ENCODE results near the gene NOX3. TPM values are rescaled to one million over a fixed set of nuclear protein-coding genes. Genes with fewer than 3 reads are reported as not detected.

NOX3 gene, protein sequence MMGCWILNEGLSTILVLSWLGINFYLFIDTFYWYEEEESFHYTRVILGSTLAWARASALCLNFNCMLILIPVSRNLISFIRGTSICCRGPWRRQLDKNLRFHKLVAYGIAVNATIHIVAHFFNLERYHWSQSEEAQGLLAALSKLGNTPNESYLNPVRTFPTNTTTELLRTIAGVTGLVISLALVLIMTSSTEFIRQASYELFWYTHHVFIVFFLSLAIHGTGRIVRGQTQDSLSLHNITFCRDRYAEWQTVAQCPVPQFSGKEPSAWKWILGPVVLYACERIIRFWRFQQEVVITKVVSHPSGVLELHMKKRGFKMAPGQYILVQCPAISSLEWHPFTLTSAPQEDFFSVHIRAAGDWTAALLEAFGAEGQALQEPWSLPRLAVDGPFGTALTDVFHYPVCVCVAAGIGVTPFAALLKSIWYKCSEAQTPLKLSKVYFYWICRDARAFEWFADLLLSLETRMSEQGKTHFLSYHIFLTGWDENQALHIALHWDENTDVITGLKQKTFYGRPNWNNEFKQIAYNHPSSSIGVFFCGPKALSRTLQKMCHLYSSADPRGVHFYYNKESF
- not detected for total RNA-seq
- polyA plus RNA-seq: not detected
- long read RNA-seq, donor 1: 0 reads
- long read RNA-seq, donor 2: 0 reads

DNA sequence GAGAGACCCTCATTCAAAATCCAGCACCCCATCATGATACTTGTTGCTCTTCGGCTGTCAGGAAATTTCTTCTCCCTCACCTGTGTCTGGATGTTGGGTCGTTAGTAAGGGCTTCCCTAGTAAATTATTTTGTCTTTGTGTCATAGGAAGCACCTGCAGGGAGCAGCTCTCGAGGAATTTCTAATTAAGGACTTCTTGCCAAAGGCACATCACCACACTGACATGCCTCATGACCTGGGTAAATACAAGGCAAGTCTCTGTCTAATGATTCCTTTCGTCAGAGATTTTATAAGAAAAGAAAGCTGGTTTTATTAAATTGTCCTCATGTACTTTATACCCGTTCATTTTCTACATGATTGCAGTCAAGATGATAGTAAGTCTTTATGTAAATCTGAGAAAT is at the start of gene NOX3:
Gene NOX3, minus strand, starts transcription at position 74 of the 400 bp plus-strand sequence. Its CDS starts 39 bp downstream, at position 35.
- no peaks in the 10 kb centered on the region for H3K4me1 ChIP-seq
- ATAC-seq (no peak), DNase-seq (no peak)
- 54 to 58% (median 58%) methylated on average over 5 of the region's 5 CpGs for WGBS, 3 donors
- intact Hi-C loops (cut with DNase I): no loop called here
- no peaks in the 10 kb centered on the region for H3K27me3 ChIP-seq (ENCODE audit: insufficient read depth in 3 of 3, low read length in 2 of 3)
- TF ChIP-seq, protein P1, sequence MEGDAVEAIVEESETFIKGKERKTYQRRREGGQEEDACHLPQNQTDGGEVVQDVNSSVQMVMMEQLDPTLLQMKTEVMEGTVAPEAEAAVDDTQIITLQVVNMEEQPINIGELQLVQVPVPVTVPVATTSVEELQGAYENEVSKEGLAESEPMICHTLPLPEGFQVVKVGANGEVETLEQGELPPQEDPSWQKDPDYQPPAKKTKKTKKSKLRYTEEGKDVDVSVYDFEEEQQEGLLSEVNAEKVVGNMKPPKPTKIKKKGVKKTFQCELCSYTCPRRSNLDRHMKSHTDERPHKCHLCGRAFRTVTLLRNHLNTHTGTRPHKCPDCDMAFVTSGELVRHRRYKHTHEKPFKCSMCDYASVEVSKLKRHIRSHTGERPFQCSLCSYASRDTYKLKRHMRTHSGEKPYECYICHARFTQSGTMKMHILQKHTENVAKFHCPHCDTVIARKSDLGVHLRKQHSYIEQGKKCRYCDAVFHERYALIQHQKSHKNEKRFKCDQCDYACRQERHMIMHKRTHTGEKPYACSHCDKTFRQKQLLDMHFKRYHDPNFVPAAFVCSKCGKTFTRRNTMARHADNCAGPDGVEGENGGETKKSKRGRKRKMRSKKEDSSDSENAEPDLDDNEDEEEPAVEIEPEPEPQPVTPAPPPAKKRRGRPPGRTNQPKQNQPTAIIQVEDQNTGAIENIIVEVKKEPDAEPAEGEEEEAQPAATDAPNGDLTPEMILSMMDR (IDR thresholded peaks at IDR 0.05): no peak
- no peak within 1 kb of the TSS for H3K4me3 ChIP-seq
- no peaks in the 10 kb centered on the region for H3K9me3 ChIP-seq
- no peak within 1 kb of the TSS for H3K27ac ChIP-seq
- no peaks in the 10 kb centered on the region for H3K36me3 ChIP-seq (ENCODE audit: insufficient read depth in 1 of 2, low read depth in 1 of 2)

DNA sequence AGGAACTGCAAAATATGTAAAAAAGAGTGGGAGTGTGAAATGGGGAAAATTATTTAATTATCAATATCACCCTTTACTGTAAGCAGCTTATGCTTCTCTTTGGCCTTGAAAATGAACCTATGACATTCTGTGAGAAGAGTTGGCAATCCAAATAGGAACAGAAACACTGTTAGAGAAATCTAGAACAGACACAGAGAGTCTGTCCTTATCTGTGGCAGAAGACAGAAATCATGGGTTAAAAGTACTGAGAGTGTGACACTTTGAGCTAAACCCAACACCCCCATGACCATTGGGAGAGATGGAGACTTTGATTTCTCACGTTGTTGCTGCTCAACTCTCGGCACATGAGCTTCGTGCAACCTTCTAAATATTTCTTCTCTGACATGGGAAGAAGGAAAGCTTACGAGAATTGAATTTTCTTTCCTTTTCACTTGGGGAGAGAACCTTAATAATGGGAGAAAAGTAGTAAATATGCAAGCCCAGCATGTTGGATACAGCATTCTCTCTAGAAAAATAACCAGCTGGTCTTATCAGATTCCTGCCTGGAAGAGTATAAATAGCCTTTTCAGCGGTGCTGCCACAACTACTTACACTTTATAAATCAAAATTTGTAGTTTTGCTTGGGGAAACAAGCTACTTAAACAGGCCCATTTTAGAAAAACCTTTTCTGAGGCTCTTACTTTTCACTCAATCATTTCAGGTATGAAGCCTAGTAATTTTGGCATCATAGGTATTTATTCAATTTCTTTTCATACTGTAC is 49.4 kb upstream of the NOX3 start:
- DNase-seq (no peak), ATAC-seq (no peak)
- no peak overlapping the region for H3K27ac ChIP-seq
- 42 to 65% (median 56%) methylated on average over 5 of the region's 5 CpGs for WGBS, 3 donors
- intact Hi-C loops (cut with DNase I): no loop called here
- peaks cover 8% of the 10 kb centered on the region for H3K9me3 ChIP-seq
- H3K4me1 ChIP-seq: no peaks in the 10 kb centered on the region
- H3K4me3 ChIP-seq: no peak overlapping the region
- H3K27me3 ChIP-seq (ENCODE audit: insufficient read depth in 3 of 3, low read length in 2 of 3): no peaks in the 10 kb centered on the region
- TF ChIP-seq, protein P1 (IDR thresholded peaks at IDR 0.05): no peak
- H3K36me3 ChIP-seq (ENCODE audit: insufficient read depth in 1 of 2, low read depth in 1 of 2): no peaks in the 10 kb centered on the region

DNA sequence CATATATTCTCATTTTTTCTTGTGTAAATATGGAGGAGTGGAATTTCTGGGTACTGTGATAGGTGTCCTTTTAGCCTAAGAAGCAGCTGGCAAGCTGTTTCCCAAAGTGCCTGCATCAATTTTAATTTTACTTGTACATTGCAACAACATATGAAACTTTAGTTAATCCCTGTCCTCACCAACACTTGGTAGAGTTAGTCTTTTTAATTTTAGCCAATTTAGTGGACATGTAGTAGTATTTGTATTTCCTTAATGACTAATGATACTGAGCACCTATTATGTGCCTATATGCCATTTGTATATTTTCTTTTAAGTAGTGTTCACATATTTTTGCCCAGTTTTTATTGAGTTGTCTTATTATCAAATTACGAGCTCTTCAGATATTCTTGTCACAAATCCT is 46.8 kb upstream of the NOX3 start:
- Histone ChIP-seq H3K4me3 (no peak overlapping the region), H3K27me3 (ENCODE audit: insufficient read depth in 3 of 3, low read length in 2 of 3) (no peaks in the 10 kb centered on the region), H3K36me3 (ENCODE audit: insufficient read depth in 1 of 2, low read depth in 1 of 2) (no peaks in the 10 kb centered on the region), H3K27ac (no peak overlapping the region), H3K4me1 (no peaks in the 10 kb centered on the region), H3K9me3 (peaks cover 8% of the 10 kb centered on the region)
- 90 to 92% (median 92%) methylated on average over 1 of the region's 1 CpG for WGBS, 3 donors
- TF ChIP-seq, protein P1 (IDR thresholded peaks at IDR 0.05): no peak
- DNase-seq (no peak), ATAC-seq (no peak)
- intact Hi-C loops (cut with DNase I): no loop called here

DNA sequence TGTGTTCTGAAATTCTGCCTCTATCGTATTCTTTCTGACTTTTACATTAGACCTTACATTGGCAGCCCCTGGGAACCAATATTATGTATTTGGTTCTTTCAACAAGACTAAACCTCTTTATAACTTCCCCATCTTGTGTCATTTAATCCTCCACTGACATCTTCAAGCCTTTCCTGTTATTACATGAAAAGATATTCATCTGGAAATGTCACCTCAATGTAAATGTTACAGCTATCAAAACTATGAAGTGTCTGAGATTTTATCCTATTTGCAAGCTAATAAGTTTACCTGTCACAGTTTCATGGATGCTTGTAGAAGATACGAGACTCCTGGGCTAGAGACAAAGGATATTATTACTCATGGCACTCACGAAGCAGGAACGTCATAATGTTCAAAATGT is 43.9 kb upstream of the NOX3 start:
- DNase-seq (no peak), ATAC-seq (no peak)
- 86 to 91% (median 90%) methylated on average over 4 of the region's 4 CpGs for WGBS, 3 donors
- Histone ChIP-seq H3K9me3 (peaks cover 8% of the 10 kb centered on the region), H3K27ac (no peak overlapping the region), H3K4me3 (no peak overlapping the region), H3K27me3 (ENCODE audit: insufficient read depth in 3 of 3, low read length in 2 of 3) (no peaks in the 10 kb centered on the region), H3K4me1 (no peaks in the 10 kb centered on the region), H3K36me3 (ENCODE audit: insufficient read depth in 1 of 2, low read depth in 1 of 2) (no peaks in the 10 kb centered on the region)
- intact Hi-C loops (cut with DNase I): no loop called here
- TF ChIP-seq, protein P1 (IDR thresholded peaks at IDR 0.05): no peak
